ENCODE data around the gene PFKFB4. TPM values are rescaled to one million over a fixed set of nuclear protein-coding genes. Genes with fewer than 3 reads are reported as not detected.

PFKFB4 gene
- total RNA-seq, 3 donors from 2014 or later: 1.8 to 6.9 (median 5.2) TPM

GRCh38 chr3:48504051-48504946, 52.3 kb downstream of the PFKFB4 start, which contains the start of gene SHISA5:
Gene SHISA5, minus strand, starts transcription at chr3:48504174. Its CDS starts 80 bp downstream, at chr3:48504094.
- H3K9me3 ChIP-seq: no peaks in the 10 kb centered on the region
- peak within 1 kb of the TSS; percentile 73 to 89 (median 81) for H3K4me3 ChIP-seq
- TF ChIP-seq CTCF (IDR thresholded peaks at IDR 0.05) (no peak), POLR2AphosphoS5 (IDR thresholded peaks at IDR 0.05) (peak in 1 of 3 donors; percentile 34)
- no peaks in the 10 kb centered on the region for H3K36me3 ChIP-seq
- H3K27me3 ChIP-seq: no peaks in the 10 kb centered on the region
- intact Hi-C loops (cut with DNase I; ENCODE audit: low total_unique reads): no loop called here
- peaks cover 8 to 10% of the 10 kb centered on the region in 2 donors for H3K4me1 ChIP-seq
- DNase-seq (ENCODE audit: low spot score in 2 of 2): peak; percentile 52 to 71
- peak within 1 kb of the TSS; percentile 92 to 97 for H3K27ac ChIP-seq

- no peaks in the 10 kb centered on the region for H3K36me3 ChIP-seq
- no peaks in the 10 kb centered on the region for H3K27me3 ChIP-seq
- no peak for TF ChIP-seq POLR2A (IDR thresholded peaks at IDR 0.05)
- no peak for TF ChIP-seq CTCF (IDR thresholded peaks at IDR 0.05)
- no peak for TF ChIP-seq POLR2AphosphoS5 (IDR thresholded peaks at IDR 0.05)
- H3K4me3 ChIP-seq: peak overlapping the region; percentile 73 to 89 (median 81)
- H3K9me3 ChIP-seq: no peaks in the 10 kb centered on the region
- H3K27ac ChIP-seq: peak overlapping the region; percentile 92 to 97
- H3K4me1 ChIP-seq: peaks cover 8 to 10% of the 10 kb centered on the region in 2 donors
- intact Hi-C loops (cut with DNase I; ENCODE audit: low total_unique reads): no loop called here
- peak in 1 of 2 donors; percentile 33 for DNase-seq (ENCODE audit: low spot score in 2 of 2)
Measured at GRCh38 chr3:48503401-48504050, 53.1 kb downstream of the PFKFB4 start.

GRCh38 chr3:48502728-48503168, 53.9 kb downstream of the PFKFB4 start:
- TF ChIP-seq POLR2A (IDR thresholded peaks at IDR 0.05) (no peak), CTCF (IDR thresholded peaks at IDR 0.05) (no peak), POLR2AphosphoS5 (IDR thresholded peaks at IDR 0.05) (no peak)
- H3K9me3 ChIP-seq: no peaks in the 10 kb centered on the region
- DNase-seq (ENCODE audit: low spot score in 2 of 2): peak; percentile 40 to 60
- intact Hi-C loops (cut with DNase I; ENCODE audit: low total_unique reads): no loop called here
- H3K27me3 ChIP-seq: no peaks in the 10 kb centered on the region
- no peaks in the 10 kb centered on the region for H3K36me3 ChIP-seq
- peaks cover 6 to 10% of the 10 kb centered on the region in 2 donors for H3K4me1 ChIP-seq
- H3K27ac ChIP-seq: peak overlapping the region; percentile 92 to 97
- peak overlapping the region; percentile 73 to 89 (median 81) for H3K4me3 ChIP-seq

- Histone ChIP-seq H3K9me3 (no peaks in the 10 kb centered on the region), H3K4me1 (peaks cover 0 to 10% of the 10 kb centered on the region in 2 donors), H3K27ac (peak overlapping the region; percentile 92 to 97), H3K27me3 (no peaks in the 10 kb centered on the region), H3K36me3 (no peaks in the 10 kb centered on the region), H3K4me3 (no peak overlapping the region)
- TF ChIP-seq POLR2AphosphoS5 (IDR thresholded peaks at IDR 0.05): no peak
- TF ChIP-seq CTCF (IDR thresholded peaks at IDR 0.05): no peak
- intact Hi-C loops (cut with DNase I; ENCODE audit: low total_unique reads): no loop called here
- DNase-seq (ENCODE audit: low spot score in 2 of 2): no peak
Measured at GRCh38 chr3:48502121-48502520, 54.5 kb downstream of the PFKFB4 start.

GRCh38 chr3:48501196-48501595, 55.4 kb downstream of the PFKFB4 start:
- intact Hi-C loops (cut with DNase I; ENCODE audit: low total_unique reads): no loop called here
- H3K36me3 ChIP-seq: no peaks in the 10 kb centered on the region
- DNase-seq (ENCODE audit: low spot score in 2 of 2): no peak
- H3K27ac ChIP-seq: peak overlapping the region in 1 of 2 donors; percentile 32
- H3K4me1 ChIP-seq: peaks cover 0 to 10% of the 10 kb centered on the region in 2 donors
- no peak for TF ChIP-seq CTCF (IDR thresholded peaks at IDR 0.05)
- TF ChIP-seq POLR2A (IDR thresholded peaks at IDR 0.05): no peak
- TF ChIP-seq POLR2AphosphoS5 (IDR thresholded peaks at IDR 0.05): no peak
- H3K4me3 ChIP-seq: no peak overlapping the region
- no peaks in the 10 kb centered on the region for H3K9me3 ChIP-seq
- no peaks in the 10 kb centered on the region for H3K27me3 ChIP-seq
